Right atrium auricular region (tissue), 2 donors: ENCODE measurements around the gene AMPH. TPM values are rescaled to one million over a fixed set of nuclear protein-coding genes. Genes with fewer than 3 reads are reported as not detected.
"Not testable (repeated sequence)": the region's sequence is repeated elsewhere in the genome, so short reads cannot be mapped to it uniquely, and the experiment has no call there.

Experiments used
- DNase-seq: peaks from one replicate; pipeline ENCODE4 v3.0.0-alpha.2; 2019; ENCODE audit warnings: low spot score
- H3K27ac ChIP-seq, 2 donors: fragments of 200-600 bp; sonication (generic); 1 replicate in 1 of 2; 2 replicates in 1 of 2; pipeline ENCODE4 v1.5.1; 2016 to 2019
- H3K27me3 ChIP-seq, 2 donors: fragments of 200-600 bp; sonication (generic); one replicate each; pipeline versions ENCODE4 v1.5.1 to v1.6.0; 2017 to 2019
- H3K36me3 ChIP-seq: fragments of 200-600 bp; sonication (generic); one replicate; pipeline ENCODE4 v1.5.1; 2016
- H3K4me1 ChIP-seq, 2 donors: fragments of 200-600 bp; sonication (generic); one replicate each; pipeline versions ENCODE4 v1.5.1 to v1.6.0; 2017 to 2019
- H3K4me3 ChIP-seq, 2 donors: fragments of 200-600 bp; sonication (generic); 1 replicate in 1 of 2; 2 replicates in 1 of 2; pipeline ENCODE4 v1.5.1; 2017 to 2019; ENCODE audit warnings: mild to moderate bottlenecking in 1 of 2, moderate library complexity in 1 of 2
- H3K9me3 ChIP-seq, 2 donors: fragments of 200-600 bp; sonication (generic); one replicate each; pipeline ENCODE4 v1.5.1; 2019
- total RNA-seq, 2 donors: library from RNA; depleted of rRNA; stranded (reverse); fragments of >200 nt; gene quantifications; one replicate each; pipeline ENCODE4 v1.1.0, GENCODE V29; 2016
- TF ChIP-seq, protein P1 (sequence below), 2 donors: fragments of 200-600 bp; sonication (generic); IDR thresholded peaks; one replicate each; pipeline ENCODE4 v1.5.1; 2019; ENCODE audit warnings: antibody characterized with exemption in 2 of 2

AMPH gene
- total RNA-seq, 2 donors from 2014 or later = 5.3 to 9.0 TPM

DNA sequence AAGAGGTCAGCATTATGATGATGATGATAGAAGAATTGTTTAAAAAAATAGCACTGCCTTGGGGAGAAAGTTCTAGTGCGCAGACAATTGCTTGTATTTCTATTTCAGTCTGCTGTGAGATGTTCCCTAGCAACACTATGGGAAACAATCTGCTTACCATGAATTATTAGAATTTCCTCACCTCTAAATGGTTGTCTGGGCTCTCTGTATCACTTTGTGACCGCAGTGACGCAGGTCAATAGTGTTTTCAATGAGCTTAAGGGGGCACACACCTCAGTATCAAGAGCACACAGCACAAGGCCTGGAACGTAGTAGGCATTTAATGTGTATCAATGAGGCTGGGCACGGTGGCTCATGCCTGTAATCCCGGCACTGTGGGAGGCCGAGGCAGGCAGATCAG is 258.9 kb downstream of the AMPH start:
- H3K4me3 ChIP-seq = no peak overlapping the region
- no peak for DNase-seq
- no peaks in the 10 kb centered on the region for H3K9me3 ChIP-seq
- H3K27ac ChIP-seq = no peak overlapping the region
- H3K27me3 ChIP-seq = no peaks in the 10 kb centered on the region
- H3K4me1 ChIP-seq = no peaks in the 10 kb centered on the region
- TF ChIP-seq, protein P1, sequence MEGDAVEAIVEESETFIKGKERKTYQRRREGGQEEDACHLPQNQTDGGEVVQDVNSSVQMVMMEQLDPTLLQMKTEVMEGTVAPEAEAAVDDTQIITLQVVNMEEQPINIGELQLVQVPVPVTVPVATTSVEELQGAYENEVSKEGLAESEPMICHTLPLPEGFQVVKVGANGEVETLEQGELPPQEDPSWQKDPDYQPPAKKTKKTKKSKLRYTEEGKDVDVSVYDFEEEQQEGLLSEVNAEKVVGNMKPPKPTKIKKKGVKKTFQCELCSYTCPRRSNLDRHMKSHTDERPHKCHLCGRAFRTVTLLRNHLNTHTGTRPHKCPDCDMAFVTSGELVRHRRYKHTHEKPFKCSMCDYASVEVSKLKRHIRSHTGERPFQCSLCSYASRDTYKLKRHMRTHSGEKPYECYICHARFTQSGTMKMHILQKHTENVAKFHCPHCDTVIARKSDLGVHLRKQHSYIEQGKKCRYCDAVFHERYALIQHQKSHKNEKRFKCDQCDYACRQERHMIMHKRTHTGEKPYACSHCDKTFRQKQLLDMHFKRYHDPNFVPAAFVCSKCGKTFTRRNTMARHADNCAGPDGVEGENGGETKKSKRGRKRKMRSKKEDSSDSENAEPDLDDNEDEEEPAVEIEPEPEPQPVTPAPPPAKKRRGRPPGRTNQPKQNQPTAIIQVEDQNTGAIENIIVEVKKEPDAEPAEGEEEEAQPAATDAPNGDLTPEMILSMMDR (IDR thresholded peaks at IDR 0.05) = no peak
- no peaks in the 10 kb centered on the region for H3K36me3 ChIP-seq

DNA sequence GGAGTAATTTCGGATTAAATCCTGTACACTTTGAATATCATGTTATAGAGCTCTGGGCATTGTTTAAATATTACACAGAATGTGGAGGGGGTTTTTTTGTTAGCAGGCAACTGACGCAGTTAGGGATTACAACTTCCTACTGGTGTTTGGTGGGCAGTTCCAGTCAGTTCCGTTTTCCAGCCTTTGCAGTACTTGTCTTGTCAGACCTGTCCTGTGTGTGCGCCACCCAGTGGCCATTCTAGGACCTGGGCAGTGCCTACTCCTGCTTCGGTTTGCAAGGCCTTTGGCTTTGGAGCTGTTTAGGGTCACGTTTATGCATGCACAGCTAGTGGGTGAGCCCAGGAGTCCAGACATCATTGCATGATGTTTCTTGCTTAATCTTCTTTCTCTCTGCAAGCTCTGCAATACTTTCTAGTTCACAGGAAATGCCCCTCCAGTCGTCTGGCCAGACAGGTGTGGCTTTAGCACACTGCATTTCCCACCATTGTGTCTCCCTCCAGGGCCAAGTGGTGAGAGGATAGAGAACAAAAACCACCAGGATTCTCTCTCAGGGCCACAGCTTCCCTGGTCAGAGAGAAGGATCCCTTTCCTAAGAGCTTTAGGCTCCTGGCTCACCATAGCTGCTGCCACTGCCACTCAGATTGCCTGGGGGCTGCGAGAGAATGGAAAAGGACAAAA is 261.2 kb downstream of the AMPH start:
- Histone ChIP-seq H3K36me3 (no peaks in the 10 kb centered on the region), H3K4me1 (no peaks in the 10 kb centered on the region), H3K4me3 (no peak overlapping the region), H3K9me3 (no peaks in the 10 kb centered on the region), H3K27ac (no peak overlapping the region), H3K27me3 (no peaks in the 10 kb centered on the region)
- TF ChIP-seq, protein P1 (IDR thresholded peaks at IDR 0.05) = peak; percentile 69 to 88
- DNase-seq = peak; percentile 89

DNA sequence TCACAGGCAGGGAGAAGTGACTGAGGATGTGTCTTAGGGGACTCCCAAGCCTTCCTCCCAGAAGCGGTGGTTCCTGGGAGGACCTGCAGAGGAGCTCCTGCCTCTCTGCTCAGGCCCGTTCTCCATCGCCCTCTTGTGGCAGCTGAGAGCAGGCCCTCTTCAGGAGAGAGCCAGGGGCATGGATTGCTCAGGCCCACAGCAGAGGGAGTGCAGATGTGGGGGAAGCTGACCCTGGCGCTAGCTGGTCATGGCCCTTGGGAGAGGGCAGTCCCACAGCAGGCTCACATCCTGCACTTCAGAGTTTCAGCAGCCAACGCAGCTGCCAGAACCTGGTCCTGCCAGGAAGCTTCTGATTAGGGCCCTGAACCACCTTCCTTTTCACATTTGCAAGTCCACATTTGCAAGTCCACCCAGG is 263.0 kb downstream of the AMPH start:
- Histone ChIP-seq H3K27ac (no peak overlapping the region), H3K36me3 (no peaks in the 10 kb centered on the region), H3K9me3 (no peaks in the 10 kb centered on the region), H3K4me3 (no peak overlapping the region), H3K4me1 (no peaks in the 10 kb centered on the region), H3K27me3 (no peaks in the 10 kb centered on the region)
- TF ChIP-seq, protein P1 (IDR thresholded peaks at IDR 0.05) = peak; percentile 22 to 68
- no peak for DNase-seq

DNA sequence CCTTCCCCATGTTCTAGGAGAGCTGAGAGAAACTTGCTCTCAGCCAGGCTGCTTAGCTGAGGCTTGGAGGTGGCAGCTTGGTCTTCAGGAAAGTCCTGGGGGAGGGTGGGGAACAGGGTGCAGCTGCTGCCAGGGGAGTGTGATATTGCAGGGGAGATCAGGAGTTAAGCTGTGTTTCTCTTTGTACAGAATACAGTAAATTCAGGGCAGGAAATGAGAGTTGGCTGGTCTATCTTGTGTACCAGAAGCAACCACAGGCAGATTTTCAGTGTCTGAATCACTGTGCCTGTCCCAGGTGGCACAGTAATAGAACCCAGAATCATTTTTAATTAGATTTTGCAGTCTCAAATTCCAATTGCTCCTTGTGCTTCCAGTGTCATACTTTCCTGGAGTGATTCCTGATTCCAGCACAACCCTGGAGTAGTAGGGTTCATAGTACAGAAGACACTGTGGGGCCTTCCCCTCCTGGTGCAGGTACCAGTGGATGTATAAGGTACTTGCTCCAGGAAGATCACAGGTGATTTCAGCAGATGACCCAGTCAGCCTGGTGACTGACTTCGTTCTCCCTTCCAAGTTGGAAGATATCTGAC is 263.8 kb downstream of the AMPH start:
- TF ChIP-seq, protein P1 (IDR thresholded peaks at IDR 0.05) = no peak
- DNase-seq = no peak
- no peaks in the 10 kb centered on the region for H3K4me1 ChIP-seq
- H3K4me3 ChIP-seq = no peak overlapping the region
- no peaks in the 10 kb centered on the region for H3K27me3 ChIP-seq
- H3K9me3 ChIP-seq = no peaks in the 10 kb centered on the region
- no peaks in the 10 kb centered on the region for H3K36me3 ChIP-seq
- H3K27ac ChIP-seq = no peak overlapping the region

DNA sequence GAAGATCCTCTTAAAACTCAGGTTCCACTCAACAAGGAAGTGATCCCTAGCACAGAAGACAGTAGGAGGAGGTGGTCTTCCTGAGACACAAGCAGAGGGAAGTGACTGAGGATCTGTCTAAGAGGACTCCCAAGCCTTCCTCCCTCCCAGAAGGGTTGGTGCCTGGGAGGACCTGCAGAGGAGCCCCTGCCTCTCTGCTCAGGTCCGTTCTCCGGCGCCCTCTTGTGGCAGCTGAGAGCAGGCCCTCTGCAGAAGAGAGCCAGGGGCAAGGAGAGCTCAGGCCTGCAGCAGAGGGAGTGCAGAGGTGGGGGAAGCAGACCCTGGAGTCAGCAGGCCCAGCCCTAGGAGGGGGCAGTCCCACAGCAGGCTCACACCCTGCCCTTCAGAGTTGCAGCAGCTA is 267.8 kb downstream of the AMPH start:
- H3K36me3 ChIP-seq, H3K4me3 ChIP-seq, H3K27me3 ChIP-seq, H3K27ac ChIP-seq, DNase-seq, H3K9me3 ChIP-seq, H3K4me1 ChIP-seq: not testable (repeated sequence)
- TF ChIP-seq, protein P1 (IDR thresholded peaks at IDR 0.05) = peak in 1 of 2 donors; percentile 58

DNA sequence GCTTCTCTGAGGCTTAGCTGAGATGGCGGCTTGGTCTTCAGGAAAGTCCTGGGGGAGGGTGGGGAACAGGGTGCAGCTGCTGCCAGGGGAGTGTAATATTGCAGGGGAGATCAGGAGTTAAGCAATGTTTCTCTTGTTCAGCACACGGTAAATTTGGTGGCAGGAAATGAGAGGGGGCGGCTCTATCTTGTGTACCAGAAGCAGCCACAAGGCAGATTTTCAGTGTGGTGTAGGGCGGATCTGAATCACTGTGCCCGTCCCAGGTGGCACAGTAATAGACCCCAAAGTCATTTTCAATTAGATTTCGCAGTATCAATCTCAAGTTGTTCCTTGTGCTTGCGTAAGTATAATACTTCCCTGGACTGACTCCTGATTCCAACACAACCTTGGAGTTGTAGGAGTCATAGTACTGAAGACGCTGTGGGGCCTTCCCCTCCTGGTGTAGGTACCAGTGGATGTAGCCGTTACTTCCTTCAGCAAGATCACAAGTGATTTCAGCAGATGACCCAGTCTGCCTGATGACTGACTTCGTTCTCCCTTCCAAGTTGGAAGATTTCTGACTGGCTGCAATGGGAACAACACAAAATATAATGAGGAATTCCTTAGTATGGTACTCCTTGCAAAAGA is 268.4 kb downstream of the AMPH start:
- H3K36me3 ChIP-seq, DNase-seq, H3K4me3 ChIP-seq, H3K4me1 ChIP-seq, H3K9me3 ChIP-seq, H3K27me3 ChIP-seq, H3K27ac ChIP-seq: not testable (repeated sequence)
